ENCODE measurements around the gene JMJD1C. TPM values are rescaled to one million over a fixed set of nuclear protein-coding genes. Genes with fewer than 3 reads are reported as not detected.

The JMJD1C gene
- total RNA-seq, 4 donors from 2014 or later: 76.2 to 150 (median 101) TPM

GRCh38 chr10:63206997-63207811, 258.6 kb downstream of the JMJD1C start:
- WGBS, 2 donors (ENCODE audit: low coverage in 1 of 2): 7 to 13% methylated on average over 4 to 7 of the region's 7 CpGs
- no peaks in the 10 kb centered on the region for H3K9me3 ChIP-seq
- peaks cover 0 to 11% of the 10 kb centered on the region in 2 donors for H3K36me3 ChIP-seq
- TF ChIP-seq POLR2A (IDR thresholded peaks at IDR 0.05): no peak
- H3K4me1 ChIP-seq: peaks cover 15 to 74% (median 22%) of the 10 kb centered on the region in 3 donors
- peak overlapping the region; percentile 59 to 74 (median 68) for H3K27ac ChIP-seq
- H3K27me3 ChIP-seq: no peaks in the 10 kb centered on the region
- peak overlapping the region; percentile 11 to 26 for H3K4me3 ChIP-seq
- peak; percentile 75 for ATAC-seq

- peak overlapping the region; percentile 59 to 74 (median 68) for H3K27ac ChIP-seq
- ATAC-seq: no peak
- H3K36me3 ChIP-seq: peaks cover 0 to 14% of the 10 kb centered on the region in 2 donors
- no peak overlapping the region for H3K4me3 ChIP-seq
- H3K9me3 ChIP-seq: no peaks in the 10 kb centered on the region
- H3K4me1 ChIP-seq: peaks cover 15 to 81% (median 22%) of the 10 kb centered on the region in 3 donors
- H3K27me3 ChIP-seq: no peaks in the 10 kb centered on the region
- TF ChIP-seq POLR2AphosphoS5 (IDR thresholded peaks at IDR 0.05): no peak
- no peak for TF ChIP-seq EP300 (IDR thresholded peaks at IDR 0.05)
- no peak for TF ChIP-seq CTCF (IDR thresholded peaks at IDR 0.05)
- no peak for TF ChIP-seq POLR2A (IDR thresholded peaks at IDR 0.05)
Measured at GRCh38 chr10:63206576-63206975, 259.2 kb downstream of the JMJD1C start.

GRCh38 chr10:63205421-63205820, 260.4 kb downstream of the JMJD1C start:
- TF ChIP-seq POLR2AphosphoS5 (IDR thresholded peaks at IDR 0.05) (no peak), EP300 (IDR thresholded peaks at IDR 0.05) (no peak), POLR2A (IDR thresholded peaks at IDR 0.05) (no peak), CTCF (IDR thresholded peaks at IDR 0.05) (no peak)
- H3K27ac ChIP-seq: peak overlapping the region in 3 of 4 donors; percentile 34 to 74 (median 71)
- no peaks in the 10 kb centered on the region for H3K9me3 ChIP-seq
- H3K27me3 ChIP-seq: no peaks in the 10 kb centered on the region
- H3K36me3 ChIP-seq: peaks cover 0 to 17% of the 10 kb centered on the region in 2 donors
- WGBS, 2 donors (ENCODE audit: low coverage in 1 of 2): 73 to 83% methylated on average over 4 of the region's 4 CpGs
- no peak for ATAC-seq
- H3K4me1 ChIP-seq: peaks cover 15 to 85% (median 22%) of the 10 kb centered on the region in 3 donors
- no peak overlapping the region for H3K4me3 ChIP-seq

- Histone ChIP-seq H3K4me1 (peaks cover 15 to 82% (median 22%) of the 10 kb centered on the region in 3 donors), H3K27me3 (no peaks in the 10 kb centered on the region), H3K9me3 (no peaks in the 10 kb centered on the region), H3K4me3 (no peak overlapping the region), H3K36me3 (peaks cover 0 to 17% of the 10 kb centered on the region in 2 donors), H3K27ac (peak overlapping the region in 2 of 4 donors; percentile 34 to 71)
- WGBS, 2 donors (ENCODE audit: low coverage in 1 of 2): 69% methylated on average over 4 of the region's 4 CpGs
- TF ChIP-seq POLR2A (IDR thresholded peaks at IDR 0.05): no peak
- no peak for TF ChIP-seq CTCF (IDR thresholded peaks at IDR 0.05)
- TF ChIP-seq EP300 (IDR thresholded peaks at IDR 0.05): no peak
- no peak for TF ChIP-seq POLR2AphosphoS5 (IDR thresholded peaks at IDR 0.05)
- ATAC-seq: no peak
Measured at GRCh38 chr10:63204667-63205391, 260.9 kb downstream of the JMJD1C start.

GRCh38 chr10:63201118-63201517, 264.7 kb downstream of the JMJD1C start:
- H3K9me3 ChIP-seq: no peaks in the 10 kb centered on the region
- WGBS, 2 donors (ENCODE audit: low coverage in 1 of 2): 0% methylated on average over 1 of the region's 1 CpG
- peaks cover 0 to 60% (median 3%) of the 10 kb centered on the region in 3 donors for H3K4me1 ChIP-seq
- no peak for ATAC-seq
- H3K27ac ChIP-seq: no peak overlapping the region
- H3K4me3 ChIP-seq: no peak overlapping the region
- no peak for TF ChIP-seq POLR2A (IDR thresholded peaks at IDR 0.05)
- TF ChIP-seq POLR2AphosphoS5 (IDR thresholded peaks at IDR 0.05): peak; percentile 49
- no peaks in the 10 kb centered on the region for H3K27me3 ChIP-seq
- peaks cover 0 to 28% of the 10 kb centered on the region in 2 donors for H3K36me3 ChIP-seq
